Measurements from ENCODE around the gene PRKAR2A.

GRCh38 chr3:48894516-48894915 is 46.8 kb upstream of the PRKAR2A start:
- TF ChIP-seq, protein P1, sequence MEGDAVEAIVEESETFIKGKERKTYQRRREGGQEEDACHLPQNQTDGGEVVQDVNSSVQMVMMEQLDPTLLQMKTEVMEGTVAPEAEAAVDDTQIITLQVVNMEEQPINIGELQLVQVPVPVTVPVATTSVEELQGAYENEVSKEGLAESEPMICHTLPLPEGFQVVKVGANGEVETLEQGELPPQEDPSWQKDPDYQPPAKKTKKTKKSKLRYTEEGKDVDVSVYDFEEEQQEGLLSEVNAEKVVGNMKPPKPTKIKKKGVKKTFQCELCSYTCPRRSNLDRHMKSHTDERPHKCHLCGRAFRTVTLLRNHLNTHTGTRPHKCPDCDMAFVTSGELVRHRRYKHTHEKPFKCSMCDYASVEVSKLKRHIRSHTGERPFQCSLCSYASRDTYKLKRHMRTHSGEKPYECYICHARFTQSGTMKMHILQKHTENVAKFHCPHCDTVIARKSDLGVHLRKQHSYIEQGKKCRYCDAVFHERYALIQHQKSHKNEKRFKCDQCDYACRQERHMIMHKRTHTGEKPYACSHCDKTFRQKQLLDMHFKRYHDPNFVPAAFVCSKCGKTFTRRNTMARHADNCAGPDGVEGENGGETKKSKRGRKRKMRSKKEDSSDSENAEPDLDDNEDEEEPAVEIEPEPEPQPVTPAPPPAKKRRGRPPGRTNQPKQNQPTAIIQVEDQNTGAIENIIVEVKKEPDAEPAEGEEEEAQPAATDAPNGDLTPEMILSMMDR (IDR thresholded peaks at IDR 0.05 in 4 of 5, conservative IDR thresholded peaks at IDR 0.05 in 1 of 5) = no peak
- TF ChIP-seq POLR2A (IDR thresholded peaks at IDR 0.05) = no peak

Measured in gastrocnemius medialis (tissue), 4 donors.